ENCODE data around the gene CCNL2. TPM values are rescaled to one million over a fixed set of nuclear protein-coding genes. Genes with fewer than 3 reads are reported as not detected.

Gene CCNL2
- total RNA-seq, 1 donor from 2014 or later: 266 TPM

GRCh38 chr1:1397839-1398523 lies 1.2 kb downstream of the CCNL2 start:
- H3K27me3 Mint-ChIP-seq (ENCODE audit: unreplicated experiment): peaks cover 8% of the 10 kb centered on the region

GRCh38 chr1:1395166-1395565 lies 4.0 kb downstream of the CCNL2 start:
- peak overlapping the region; percentile 69 for H3K4me3 Mint-ChIP-seq (ENCODE audit: unreplicated experiment)
- no peak for DNase-seq (ENCODE audit: low spot score)
- H3K27ac Mint-ChIP-seq (ENCODE audit: unreplicated experiment): peak overlapping the region; percentile 67
- peaks cover 41% of the 10 kb centered on the region for H3K36me3 Mint-ChIP-seq (ENCODE audit: low read depth, unreplicated experiment)
- H3K4me1 Mint-ChIP-seq (ENCODE audit: unreplicated experiment): peaks cover 21% of the 10 kb centered on the region
- TF ChIP-seq CTCF (IDR thresholded peaks at IDR 0.05; ENCODE audit: unreplicated experiment): no peak
- no peaks in the 10 kb centered on the region for H3K9me3 Mint-ChIP-seq (ENCODE audit: unreplicated experiment)
- no peaks in the 10 kb centered on the region for H3K27me3 Mint-ChIP-seq (ENCODE audit: unreplicated experiment)

More at GRCh38 chr1:1397839-1398523, 1.2 kb downstream of the CCNL2 start:
- H3K36me3 Mint-ChIP-seq (ENCODE audit: low read depth, unreplicated experiment): peaks cover 44% of the 10 kb centered on the region
- H3K27ac Mint-ChIP-seq (ENCODE audit: unreplicated experiment): peak overlapping the region; percentile 91
- H3K4me3 Mint-ChIP-seq (ENCODE audit: unreplicated experiment): peak overlapping the region; percentile 98
- DNase-seq (ENCODE audit: low spot score): no peak
- TF ChIP-seq CTCF (IDR thresholded peaks at IDR 0.05; ENCODE audit: unreplicated experiment): no peak
- peaks cover 36% of the 10 kb centered on the region for H3K4me1 Mint-ChIP-seq (ENCODE audit: unreplicated experiment)
- H3K9me3 Mint-ChIP-seq (ENCODE audit: unreplicated experiment): no peaks in the 10 kb centered on the region

- no peak for TF ChIP-seq CTCF (IDR thresholded peaks at IDR 0.05; ENCODE audit: unreplicated experiment)
- Mint-ChIP-seq H3K36me3 (ENCODE audit: low read depth, unreplicated experiment) (peaks cover 46% of the 10 kb centered on the region), H3K27ac (ENCODE audit: unreplicated experiment) (no peak overlapping the region), H3K4me1 (ENCODE audit: unreplicated experiment) (peaks cover 17% of the 10 kb centered on the region), H3K4me3 (ENCODE audit: unreplicated experiment) (peak overlapping the region; percentile 21), H3K9me3 (ENCODE audit: unreplicated experiment) (no peaks in the 10 kb centered on the region), H3K27me3 (ENCODE audit: unreplicated experiment) (no peaks in the 10 kb centered on the region)
- DNase-seq (ENCODE audit: low spot score): no peak
These were observed 5.0 kb downstream of the CCNL2 start for GRCh38 chr1:1394116-1394515.

- no peaks in the 10 kb centered on the region for H3K27me3 Mint-ChIP-seq (ENCODE audit: unreplicated experiment)
- H3K4me1 Mint-ChIP-seq (ENCODE audit: unreplicated experiment): peaks cover 16% of the 10 kb centered on the region
- TF ChIP-seq CTCF (IDR thresholded peaks at IDR 0.05; ENCODE audit: unreplicated experiment): no peak
- no peak for DNase-seq (ENCODE audit: low spot score)
- no peaks in the 10 kb centered on the region for H3K9me3 Mint-ChIP-seq (ENCODE audit: unreplicated experiment)
- peaks cover 47% of the 10 kb centered on the region for H3K36me3 Mint-ChIP-seq (ENCODE audit: low read depth, unreplicated experiment)
- H3K27ac Mint-ChIP-seq (ENCODE audit: unreplicated experiment): no peak overlapping the region
- no peak overlapping the region for H3K4me3 Mint-ChIP-seq (ENCODE audit: unreplicated experiment)
These were observed 5.7 kb downstream of the CCNL2 start for GRCh38 chr1:1393428-1393827.

GRCh38 chr1:1393014-1393413 lies 6.1 kb downstream of the CCNL2 start:
- Mint-ChIP-seq H3K4me3 (ENCODE audit: unreplicated experiment) (no peak overlapping the region), H3K27me3 (ENCODE audit: unreplicated experiment) (no peaks in the 10 kb centered on the region), H3K27ac (ENCODE audit: unreplicated experiment) (no peak overlapping the region), H3K4me1 (ENCODE audit: unreplicated experiment) (peaks cover 12% of the 10 kb centered on the region), H3K9me3 (ENCODE audit: unreplicated experiment) (no peaks in the 10 kb centered on the region), H3K36me3 (ENCODE audit: low read depth, unreplicated experiment) (peaks cover 47% of the 10 kb centered on the region)
- TF ChIP-seq CTCF (IDR thresholded peaks at IDR 0.05; ENCODE audit: unreplicated experiment): no peak
- DNase-seq (ENCODE audit: low spot score): no peak
